Endothelial cell (in vitro differentiated cells): ENCODE data around the gene KDM4B. TPM values are rescaled to one million over a fixed set of nuclear protein-coding genes. Genes with fewer than 3 reads are reported as not detected.

Experiments used
- DNase-seq: peaks from one replicate; pipeline ENCODE4 v3.0.0; 2021; ENCODE audit warnings: low spot score
- H3K27ac Mint-ChIP-seq: one replicate; pipeline ENCODE4 v1.8.0; 2021; ENCODE audit warnings: mixed read lengths, inconsistent platforms; ENCODE audit not compliant: unreplicated experiment
- H3K27me3 Mint-ChIP-seq: one replicate; pipeline ENCODE4 v1.8.0; 2021; ENCODE audit warnings: mild to moderate bottlenecking, moderate library complexity, mixed read lengths, inconsistent platforms; ENCODE audit not compliant: unreplicated experiment
- H3K36me3 Mint-ChIP-seq: one replicate; pipeline ENCODE4 v1.8.0; 2021; ENCODE audit warnings: mild to moderate bottlenecking, low read depth, mixed read lengths, inconsistent platforms; ENCODE audit not compliant: unreplicated experiment
- H3K4me1 Mint-ChIP-seq: one replicate; pipeline ENCODE4 v1.8.0; 2021; ENCODE audit warnings: mild to moderate bottlenecking, mixed read lengths, inconsistent platforms; ENCODE audit not compliant: unreplicated experiment
- H3K4me3 Mint-ChIP-seq: one replicate; pipeline ENCODE4 v1.8.0; 2021; ENCODE audit warnings: mild to moderate bottlenecking, mixed read lengths, inconsistent platforms; ENCODE audit not compliant: unreplicated experiment
- H3K9me3 Mint-ChIP-seq: one replicate; pipeline ENCODE4 v1.8.0; 2021; ENCODE audit warnings: mixed read lengths, inconsistent platforms; ENCODE audit not compliant: unreplicated experiment
- total RNA-seq: library from RNA; stranded (reverse); fragmentation: NEBNext Ultra II Directional; extraction: Animal tissue kit (Norgen Biotek cat#: 25700); gene quantifications from one replicate; pipeline ENCODE4 v1.2.1, GENCODE V29; 2021; ENCODE audit not compliant: unreplicated experiment
- TF ChIP-seq, protein P1 (sequence below): fragments of 200-600 bp; sonication (generic); IDR thresholded peaks from one replicate; pipeline ENCODE4 v1.5.0; 2021; ENCODE audit warnings: antibody characterized with exemption; ENCODE audit not compliant: unreplicated experiment

Gene KDM4B
- total RNA-seq, 1 donor from 2014 or later, result 42.4 TPM

DNA sequence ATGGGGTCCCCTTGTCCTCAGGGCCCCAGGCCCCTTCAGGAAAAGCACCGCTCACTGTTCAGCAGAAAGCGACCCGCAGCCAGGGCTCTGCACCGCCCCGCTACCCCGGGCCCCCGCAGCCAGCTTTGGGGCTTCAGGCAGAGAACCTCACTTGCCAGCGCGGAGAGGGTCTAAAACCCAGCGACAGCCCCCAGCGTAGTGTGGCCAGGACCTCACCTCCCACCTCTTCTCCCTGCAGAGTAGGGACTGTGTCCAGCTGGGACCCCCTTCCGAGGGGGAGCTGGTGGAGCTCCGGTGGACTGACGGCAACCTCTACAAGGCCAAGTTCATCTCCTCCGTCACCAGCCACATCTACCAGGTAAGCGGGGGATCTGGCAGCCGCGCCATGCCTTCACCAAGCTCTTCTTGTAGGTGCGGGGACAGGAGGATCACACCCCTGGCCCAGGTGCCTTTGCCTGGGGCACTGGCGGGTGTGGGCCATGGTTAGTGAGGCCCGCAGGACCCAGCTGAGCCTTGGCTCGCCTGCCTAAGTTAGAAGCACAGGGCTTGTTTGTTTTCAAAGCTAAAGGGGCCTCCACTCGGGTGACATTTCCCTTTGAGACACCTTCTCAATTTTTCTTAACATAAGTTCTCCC, 175.7 kb downstream of the KDM4B start:
- no peak overlapping the region for H3K4me3 Mint-ChIP-seq
- H3K9me3 Mint-ChIP-seq, result no peaks in the 10 kb centered on the region
- no peaks in the 10 kb centered on the region for H3K4me1 Mint-ChIP-seq
- H3K27me3 Mint-ChIP-seq, result peaks cover 9% of the 10 kb centered on the region
- no peak overlapping the region for H3K27ac Mint-ChIP-seq
- H3K36me3 Mint-ChIP-seq, result peaks cover 21% of the 10 kb centered on the region
- TF ChIP-seq, protein P1, sequence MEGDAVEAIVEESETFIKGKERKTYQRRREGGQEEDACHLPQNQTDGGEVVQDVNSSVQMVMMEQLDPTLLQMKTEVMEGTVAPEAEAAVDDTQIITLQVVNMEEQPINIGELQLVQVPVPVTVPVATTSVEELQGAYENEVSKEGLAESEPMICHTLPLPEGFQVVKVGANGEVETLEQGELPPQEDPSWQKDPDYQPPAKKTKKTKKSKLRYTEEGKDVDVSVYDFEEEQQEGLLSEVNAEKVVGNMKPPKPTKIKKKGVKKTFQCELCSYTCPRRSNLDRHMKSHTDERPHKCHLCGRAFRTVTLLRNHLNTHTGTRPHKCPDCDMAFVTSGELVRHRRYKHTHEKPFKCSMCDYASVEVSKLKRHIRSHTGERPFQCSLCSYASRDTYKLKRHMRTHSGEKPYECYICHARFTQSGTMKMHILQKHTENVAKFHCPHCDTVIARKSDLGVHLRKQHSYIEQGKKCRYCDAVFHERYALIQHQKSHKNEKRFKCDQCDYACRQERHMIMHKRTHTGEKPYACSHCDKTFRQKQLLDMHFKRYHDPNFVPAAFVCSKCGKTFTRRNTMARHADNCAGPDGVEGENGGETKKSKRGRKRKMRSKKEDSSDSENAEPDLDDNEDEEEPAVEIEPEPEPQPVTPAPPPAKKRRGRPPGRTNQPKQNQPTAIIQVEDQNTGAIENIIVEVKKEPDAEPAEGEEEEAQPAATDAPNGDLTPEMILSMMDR, result no peak
- DNase-seq, result no peak

DNA sequence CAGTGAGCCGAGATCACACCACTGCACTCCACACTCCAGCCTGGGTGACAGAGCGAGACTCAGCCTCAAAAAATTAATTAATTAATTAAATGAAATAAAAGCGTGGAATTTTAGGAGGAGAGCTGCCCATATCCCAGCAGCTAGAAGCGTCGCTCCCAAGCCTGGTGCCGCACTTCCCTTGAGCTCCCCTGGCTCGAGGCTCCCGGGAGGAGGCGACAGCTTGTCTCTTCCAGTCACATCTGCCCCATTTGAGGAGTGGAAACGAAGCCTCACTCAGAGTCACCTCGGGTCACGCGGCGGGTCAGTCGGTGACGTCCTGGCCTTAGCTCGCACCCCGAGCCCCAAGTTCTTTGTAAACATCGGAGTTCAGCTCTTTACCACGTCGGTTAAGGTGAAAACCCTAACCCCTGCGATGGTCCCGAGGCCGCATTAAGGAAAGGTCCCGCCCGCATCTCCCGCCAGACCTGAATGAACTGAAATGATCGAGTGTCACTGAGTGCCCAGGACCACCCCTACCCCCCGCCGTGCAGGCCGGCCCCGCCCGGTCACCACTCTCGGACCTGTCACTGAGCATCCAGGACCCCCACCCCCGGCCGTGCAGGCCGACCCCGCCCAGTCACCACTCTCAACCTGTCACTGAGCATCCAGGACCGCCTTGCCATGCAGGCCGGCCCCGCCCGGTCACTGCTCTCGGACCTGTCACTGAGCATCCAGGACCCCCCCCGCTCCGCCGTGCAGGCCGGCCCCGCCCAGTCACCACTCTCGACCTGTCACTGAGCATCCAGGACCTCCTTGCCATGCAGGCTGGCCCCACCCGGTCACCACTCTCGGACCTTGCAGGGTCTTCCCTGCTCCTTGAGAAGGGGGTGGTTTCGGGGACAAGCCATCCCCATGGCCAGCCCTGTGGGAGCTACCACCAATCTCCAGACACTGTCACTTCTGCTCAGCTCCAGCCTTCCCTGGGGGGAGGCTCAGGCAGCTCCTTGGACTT, 176.9 kb downstream of the KDM4B start:
- no peak overlapping the region for H3K27ac Mint-ChIP-seq
- DNase-seq, result no peak

DNA sequence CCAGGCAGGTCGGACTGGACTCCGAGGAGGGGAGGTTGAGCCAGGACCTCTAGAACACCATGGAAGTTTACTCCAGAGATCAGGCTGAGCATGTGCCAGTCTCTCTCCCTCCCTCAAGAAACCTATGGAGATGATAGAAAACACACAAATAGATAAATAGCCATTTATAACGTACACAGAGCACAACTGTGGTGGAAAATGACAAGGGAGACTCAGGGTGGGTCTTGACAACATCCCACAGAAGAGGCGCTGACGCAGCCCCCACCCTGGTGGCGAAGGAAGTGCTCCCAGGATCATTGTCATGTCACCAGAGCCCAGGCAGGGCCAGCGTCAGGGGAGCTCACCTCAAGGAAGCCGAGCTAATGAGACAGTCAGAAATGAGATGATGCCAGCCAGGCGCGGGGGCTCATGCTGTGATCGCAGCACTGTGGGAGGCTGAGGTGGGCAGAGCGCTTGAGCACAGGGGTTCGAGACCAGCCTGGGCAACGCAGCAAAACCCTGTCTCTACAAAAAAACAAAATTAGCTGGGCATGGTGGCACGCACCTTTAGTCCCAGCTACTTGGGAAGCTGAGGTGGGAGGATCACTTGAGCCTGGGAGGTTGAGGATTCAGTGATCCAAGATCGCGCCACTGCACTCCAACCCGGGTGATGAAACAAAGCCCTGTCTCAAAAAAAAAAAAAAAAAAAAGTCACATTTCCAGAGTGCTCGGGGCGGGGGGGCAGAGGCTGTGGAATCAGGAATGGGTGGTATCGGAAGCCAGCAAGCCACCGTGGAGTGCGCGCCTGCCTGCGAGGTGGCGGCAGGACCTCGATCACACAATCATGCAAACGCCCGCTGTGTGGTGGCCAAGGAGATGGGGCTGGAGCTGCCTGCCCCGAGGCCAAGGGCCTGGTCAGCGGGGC, 178.4 kb downstream of the KDM4B start:
- TF ChIP-seq, protein P1, result no peak
- Mint-ChIP-seq H3K9me3 (no peaks in the 10 kb centered on the region), H3K4me1 (no peaks in the 10 kb centered on the region), H3K4me3 (no peak overlapping the region), H3K27ac (no peak overlapping the region), H3K27me3 (peaks cover 8% of the 10 kb centered on the region), H3K36me3 (peaks cover 21% of the 10 kb centered on the region)
- no peak for DNase-seq

More for the DNA sequence above, 176.9 kb downstream of the KDM4B start:
- Mint-ChIP-seq H3K4me1 (no peaks in the 10 kb centered on the region), H3K27me3 (peaks cover 8% of the 10 kb centered on the region), H3K9me3 (no peaks in the 10 kb centered on the region), H3K4me3 (no peak overlapping the region), H3K36me3 (peaks cover 21% of the 10 kb centered on the region)
- TF ChIP-seq, protein P1, result no peak

DNA sequence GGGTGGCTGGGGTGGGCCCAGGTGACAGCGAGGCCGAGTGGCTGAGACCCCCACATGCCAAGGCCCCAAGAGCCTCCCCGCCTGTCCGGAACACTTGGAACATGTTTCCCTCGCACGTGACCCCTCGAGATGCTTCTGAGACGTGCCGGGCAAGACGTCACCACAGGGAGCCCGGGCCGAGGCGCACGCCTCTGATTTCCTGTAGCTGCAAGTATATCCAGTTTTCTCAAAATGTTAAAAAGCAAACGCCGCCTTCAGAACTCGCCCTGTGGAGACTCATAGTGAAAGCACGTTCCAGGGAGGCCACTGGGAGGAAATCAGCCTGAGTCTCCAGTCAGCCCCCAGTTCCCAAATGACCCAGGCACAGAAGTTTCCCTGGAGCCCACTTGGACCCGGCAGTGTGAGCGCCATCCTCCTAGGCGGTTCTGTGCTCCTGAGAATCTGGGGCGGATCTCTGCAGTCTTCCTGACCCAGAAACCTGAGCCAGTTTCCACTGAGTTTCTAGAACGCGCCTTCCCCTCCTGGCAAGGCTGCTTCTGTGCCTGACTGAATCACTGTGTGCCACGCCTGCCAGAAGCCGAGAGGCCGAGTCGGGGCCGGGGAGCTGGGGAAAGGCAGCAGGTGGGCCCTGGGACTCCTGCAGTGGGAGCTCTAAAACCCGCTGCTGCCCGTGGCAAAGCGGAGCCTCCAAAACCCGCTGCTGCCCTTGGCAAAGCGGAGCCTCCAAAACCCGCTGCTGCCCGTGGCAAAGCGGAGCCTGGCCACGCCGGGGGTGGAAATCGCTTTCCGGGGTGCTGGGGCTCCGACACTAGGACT, 179.3 kb downstream of the KDM4B start:
- Mint-ChIP-seq H3K4me1 (no peaks in the 10 kb centered on the region), H3K27ac (no peak overlapping the region), H3K27me3 (peaks cover 8% of the 10 kb centered on the region), H3K9me3 (no peaks in the 10 kb centered on the region), H3K4me3 (no peak overlapping the region), H3K36me3 (peaks cover 21% of the 10 kb centered on the region)
- no peak for DNase-seq
- TF ChIP-seq, protein P1, result no peak
